BE2C (cell line): Measurements from ENCODE around the gene MMP14.

Experiments used
- DNase-seq: peaks from one replicate; pipeline ENCODE4 v3.0.0-alpha.2; 2020
- H3K27me3 ChIP-seq: fragments of 250-450 bp; sonication (Bioruptor Pico); 2 replicates; pipeline ENCODE4 v1.5.1; 2020; ENCODE audit warnings: mild to moderate bottlenecking
- H3K36me3 ChIP-seq: fragments of 250-450 bp; sonication (Bioruptor Pico); 2 replicates; pipeline ENCODE4 v1.5.1; 2020; ENCODE audit warnings: mild to moderate bottlenecking
- H3K4me1 ChIP-seq: fragments of 250-450 bp; sonication (Bioruptor Pico); 2 replicates; pipeline ENCODE4 v1.5.1; 2020
- H3K4me3 ChIP-seq: 2 replicates; pipeline ENCODE4 v1.5.1; 2011; ENCODE audit warnings: low read depth, low read length
- H3K9me3 ChIP-seq: fragments of 250-450 bp; sonication (Bioruptor Pico); 2 replicates; pipeline ENCODE4 v1.5.1; 2020
- TF ChIP-seq, protein P1 (sequence below): IDR thresholded peaks from 2 replicates; pipeline ENCODE4 v1.5.1; 2012; ENCODE audit warnings: mild to moderate bottlenecking, low read depth, low read length

Gene MMP14

DNA sequence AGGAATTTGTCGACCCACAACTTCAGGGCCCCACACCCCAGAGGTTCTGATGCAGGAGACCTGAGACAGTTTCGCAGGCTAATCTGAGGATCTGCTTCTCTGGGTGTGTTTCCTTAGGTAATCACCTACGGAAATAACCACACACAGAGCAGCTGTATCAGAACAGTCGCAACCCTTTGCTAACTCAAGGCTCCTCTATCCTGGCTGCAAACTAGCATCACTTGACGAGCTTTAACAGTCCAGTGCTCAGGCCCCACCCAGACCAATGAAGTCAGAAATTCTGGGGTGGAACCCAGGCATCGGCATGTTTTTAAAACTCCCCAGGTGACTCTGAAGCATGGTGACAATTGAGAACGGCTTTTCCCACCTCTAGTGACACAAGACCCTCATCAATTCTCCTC lies 41.8 kb upstream of the MMP14 start:
- Histone ChIP-seq H3K27me3 (peaks cover 43% of the 10 kb centered on the region), H3K36me3 (no peaks in the 10 kb centered on the region), H3K9me3 (no peaks in the 10 kb centered on the region; the same call in 1 of the 2 replicates), H3K4me1 (peaks cover 2% of the 10 kb centered on the region; the same call in 1 of the 2 replicates), H3K4me3 (no peak overlapping the region)
- TF ChIP-seq, protein P1, sequence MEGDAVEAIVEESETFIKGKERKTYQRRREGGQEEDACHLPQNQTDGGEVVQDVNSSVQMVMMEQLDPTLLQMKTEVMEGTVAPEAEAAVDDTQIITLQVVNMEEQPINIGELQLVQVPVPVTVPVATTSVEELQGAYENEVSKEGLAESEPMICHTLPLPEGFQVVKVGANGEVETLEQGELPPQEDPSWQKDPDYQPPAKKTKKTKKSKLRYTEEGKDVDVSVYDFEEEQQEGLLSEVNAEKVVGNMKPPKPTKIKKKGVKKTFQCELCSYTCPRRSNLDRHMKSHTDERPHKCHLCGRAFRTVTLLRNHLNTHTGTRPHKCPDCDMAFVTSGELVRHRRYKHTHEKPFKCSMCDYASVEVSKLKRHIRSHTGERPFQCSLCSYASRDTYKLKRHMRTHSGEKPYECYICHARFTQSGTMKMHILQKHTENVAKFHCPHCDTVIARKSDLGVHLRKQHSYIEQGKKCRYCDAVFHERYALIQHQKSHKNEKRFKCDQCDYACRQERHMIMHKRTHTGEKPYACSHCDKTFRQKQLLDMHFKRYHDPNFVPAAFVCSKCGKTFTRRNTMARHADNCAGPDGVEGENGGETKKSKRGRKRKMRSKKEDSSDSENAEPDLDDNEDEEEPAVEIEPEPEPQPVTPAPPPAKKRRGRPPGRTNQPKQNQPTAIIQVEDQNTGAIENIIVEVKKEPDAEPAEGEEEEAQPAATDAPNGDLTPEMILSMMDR, result no peak
- DNase-seq, result no peak

- H3K4me1 ChIP-seq, result peaks cover 2% of the 10 kb centered on the region; the same call in 1 of the 2 replicates
- no peaks in the 10 kb centered on the region; the same call in 1 of the 2 replicates for H3K9me3 ChIP-seq
- no peak overlapping the region for H3K4me3 ChIP-seq
- TF ChIP-seq, protein P1, result no peak
- H3K27me3 ChIP-seq, result peaks cover 55% of the 10 kb centered on the region
- DNase-seq, result no peak
- H3K36me3 ChIP-seq, result no peaks in the 10 kb centered on the region
These were observed 40.2 kb upstream of the MMP14 start for GRCh38 chr14:22796087-22796707.

DNA sequence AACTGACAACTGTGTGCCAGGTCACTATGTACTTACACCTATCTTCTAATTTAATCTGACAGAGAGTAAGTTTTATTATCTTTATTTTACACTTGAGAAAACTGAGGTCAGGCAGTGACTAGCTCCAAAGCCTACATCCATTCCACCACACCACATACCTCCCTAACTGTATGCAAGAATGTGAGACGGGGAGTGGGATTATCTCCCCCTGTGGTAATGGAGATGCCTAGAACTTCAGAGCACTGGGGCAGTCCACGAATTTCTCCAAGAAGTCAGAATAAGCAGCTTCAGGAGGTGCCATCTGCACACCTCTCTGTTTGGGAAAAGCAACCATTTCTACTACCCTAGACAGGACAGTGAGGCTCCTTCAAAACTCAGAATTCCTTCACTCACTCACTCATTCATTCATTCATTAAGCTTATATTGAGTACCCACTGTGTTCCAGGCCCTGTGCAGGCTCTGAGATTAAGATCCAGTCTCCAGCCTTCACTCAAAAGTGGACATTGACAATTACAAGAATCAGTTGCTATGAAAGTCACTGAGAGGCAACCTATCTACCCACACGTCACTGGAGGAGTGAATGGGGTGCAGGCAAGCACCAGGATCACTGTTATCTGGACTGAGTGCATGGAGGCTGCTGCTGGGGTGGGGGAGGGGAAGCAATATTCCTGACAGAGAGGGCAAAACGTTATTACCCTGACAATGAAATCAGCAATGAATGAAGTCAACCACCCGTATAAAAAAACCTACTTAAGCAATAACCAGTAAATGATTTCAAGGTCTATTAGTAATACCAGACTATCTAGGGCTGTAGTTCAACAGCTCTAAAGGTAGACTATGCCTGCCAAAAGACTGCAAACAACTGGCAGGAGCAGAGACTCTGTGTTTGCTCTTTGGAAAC lies 39.1 kb upstream of the MMP14 start:
- no peak for DNase-seq
- H3K36me3 ChIP-seq, result no peaks in the 10 kb centered on the region
- H3K4me1 ChIP-seq, result no peaks in the 10 kb centered on the region
- peaks cover 63% of the 10 kb centered on the region for H3K27me3 ChIP-seq
- TF ChIP-seq, protein P1, result no peak
- no peaks in the 10 kb centered on the region; the same call in 1 of the 2 replicates for H3K9me3 ChIP-seq
- H3K4me3 ChIP-seq, result no peak overlapping the region

- H3K4me3 ChIP-seq, result no peak overlapping the region
- H3K27me3 ChIP-seq, result peaks cover 73% of the 10 kb centered on the region
- TF ChIP-seq, protein P1, result no peak
- H3K4me1 ChIP-seq, result no peaks in the 10 kb centered on the region
- H3K36me3 ChIP-seq, result no peaks in the 10 kb centered on the region
- H3K9me3 ChIP-seq, result no peaks in the 10 kb centered on the region
- no peak for DNase-seq
These were observed 37.9 kb upstream of the MMP14 start for GRCh38 chr14:22798528-22798927.

GRCh38 chr14:22800346-22800745 lies 36.0 kb upstream of the MMP14 start:
- Histone ChIP-seq H3K4me1 (no peaks in the 10 kb centered on the region), H3K27me3 (peaks cover 76% of the 10 kb centered on the region), H3K4me3 (no peak overlapping the region), H3K9me3 (no peaks in the 10 kb centered on the region), H3K36me3 (no peaks in the 10 kb centered on the region)
- DNase-seq, result no peak
- TF ChIP-seq, protein P1, result no peak

GRCh38 chr14:22801716-22802115 lies 34.7 kb upstream of the MMP14 start:
- Histone ChIP-seq H3K27me3 (peaks cover 64% of the 10 kb centered on the region), H3K9me3 (no peaks in the 10 kb centered on the region), H3K4me1 (no peaks in the 10 kb centered on the region), H3K4me3 (no peak overlapping the region), H3K36me3 (no peaks in the 10 kb centered on the region)
- DNase-seq, result no peak
- TF ChIP-seq, protein P1, result no peak
